ENCODE results near the gene HSD17B1. TPM values are rescaled to one million over a fixed set of nuclear protein-coding genes. Genes with fewer than 3 reads are reported as not detected.

Gene HSD17B1
- total RNA-seq, 1 donor: 3.5 TPM

Other genes with a start within 250 kb of the HSD17B1 start
- gene STAT3, start 164.5 kb upstream of the HSD17B1 start, total RNA-seq: 113 and 180 TPM in 2 replicates
- gene CAVIN1, start 129.7 kb upstream of the HSD17B1 start, total RNA-seq: 988 and 1,007 TPM in 2 replicates
- gene ATP6V0A1, start 94.0 kb upstream of the HSD17B1 start, total RNA-seq: 66.4 and 82.5 TPM in 2 replicates
- gene NAGLU, start 16.7 kb upstream of the HSD17B1 start, total RNA-seq: 28.5 and 35.1 TPM in 2 replicates
- 18.0 and 22.0 TPM in 2 replicates for gene COASY, start 9.2 kb downstream of the HSD17B1 start, total RNA-seq
- 31.2 and 47.5 TPM in 2 replicates for gene MLX, start 14.2 kb downstream of the HSD17B1 start, total RNA-seq
- 3.9 and 4.8 TPM in 2 replicates for gene PSMC3IP, start 24.8 kb downstream of the HSD17B1 start, total RNA-seq
- gene RETREG3, start 56.5 kb downstream of the HSD17B1 start, total RNA-seq: 59.9 and 80.3 TPM in 2 replicates
- gene TUBG1, start 56.8 kb downstream of the HSD17B1 start, total RNA-seq: 36.1 and 52.2 TPM in 2 replicates
- 11.7 and 13.2 TPM in 2 replicates for gene TUBG2, start 106.4 kb downstream of the HSD17B1 start, total RNA-seq
- gene PLEKHH3, start 124.1 kb downstream of the HSD17B1 start, total RNA-seq: 13.8 and 15.1 TPM in 2 replicates
- gene CCR10, start 128.9 kb downstream of the HSD17B1 start, total RNA-seq: 4.5 and 6.5 TPM in 2 replicates
- gene CNTNAP1, start 129.6 kb downstream of the HSD17B1 start, total RNA-seq: 45.4 and 60.5 TPM in 2 replicates
- 16.8 and 22.0 TPM in 2 replicates for gene EZH1, start 192.1 kb downstream of the HSD17B1 start, total RNA-seq
- not detected in 2 replicates for gene RAMP2, start 208.3 kb downstream of the HSD17B1 start, total RNA-seq
- gene VPS25, start 220.5 kb downstream of the HSD17B1 start, total RNA-seq: 52.2 and 53.1 TPM in 2 replicates
- 1.3 and 3.9 TPM in 2 replicates for gene WNK4, start 227.7 kb downstream of the HSD17B1 start, total RNA-seq
- 52.2 and 66.4 TPM in 2 replicates for gene COA3, start 245.8 kb downstream of the HSD17B1 start, total RNA-seq
- gene CNTD1, start 245.9 kb downstream of the HSD17B1 start, total RNA-seq: 0.32 TPM in 1 of 2 replicates, not detected in the other